GM12878 (cell line): ENCODE data around the gene HNF4A. TPM values are rescaled to one million over a fixed set of nuclear protein-coding genes. Genes with fewer than 3 reads are reported as not detected.

Source experiments
- ATAC-seq: fragments of 200-7000 bp; cut with Tn5 transposase; 3 replicates; pipeline ENCODE4 v1.9.1; 2020; ENCODE audit warnings: mild to moderate bottlenecking, moderate library complexity
- BruUV-seq: library from RNA; stranded (reverse); fragments of 400-500 nt; replicated peaks from 2 replicates; lab custom pipeline; 2021; lab: Mats Ljungman, UMichigan
- CTCF ChIA-PET: fragments of 300-600 bp; sonication (Branson Sonifier 250); formaldehyde crosslinking; extraction: SDS; loops from one replicate; lab custom pipeline; 2021; ENCODE audit warnings: inconsistent platforms; lab: Yijun Ruan, JAX
- POLR2A ChIA-PET: fragments of 350-600 bp; formaldehyde crosslinking; extraction: SDS; loops from one replicate; lab custom pipeline; 2021; ENCODE audit warnings: inconsistent platforms; lab: Charles Lee
- RAD21 ChIA-PET: fragments of 300-600 bp; sonication (Branson Sonifier 250); formaldehyde crosslinking; loops from one replicate; lab custom pipeline; 2023; ENCODE audit warnings: antibody characterized with exemption; ENCODE audit not compliant: unreplicated experiment; lab: Charles Lee
- SMC1A ChIA-PET: fragments of 300-600 bp; sonication (Branson Sonifier 250); formaldehyde crosslinking; loops from one replicate; lab custom pipeline; 2023; ENCODE audit not compliant: unreplicated experiment, uncharacterized antibody; lab: Charles Lee
- DNase-seq: peaks from one replicate; pipeline ENCODE4 v3.0.0-alpha.2; 2011; ENCODE audit warnings: low read depth, low spot score
- FAIRE-seq: peaks from 3 replicates; lab custom pipeline; 2011; peaks lifted over from hg19 to GRCh38; lab: Jason Lieb, UNC
- H2AFZ ChIP-seq: 2 replicates; pipeline ENCODE4 v1.6.0; 2011; ENCODE audit warnings: low read depth, low read length, control low read depth; ENCODE audit not compliant: control insufficient read depth
- H3K27ac ChIP-seq: 2 replicates; pipeline ENCODE4 v1.5.1; 2011; ENCODE audit warnings: control low read depth; ENCODE audit not compliant: control insufficient read depth, insufficient read depth
- H3K27me3 ChIP-seq, 2 experiments: replicated peaks in 1 of 2; 2 replicates each; pipeline versions ENCODE4 v1.6.0 to v1.6.1; 2011; ENCODE audit warnings: low read length in 1 of 2; ENCODE audit not compliant: control insufficient read depth in 2 of 2, insufficient read depth in 2 of 2
- H3K36me3 ChIP-seq, 2 experiments: 2 replicates each; pipeline ENCODE4 v1.5.1; 2011; ENCODE audit warnings: low read length in 1 of 2; ENCODE audit not compliant: control insufficient read depth in 2 of 2, insufficient read depth in 2 of 2
- H3K4me1 ChIP-seq: 2 replicates; pipeline ENCODE4 v1.6.1; 2011; ENCODE audit warnings: mild to moderate bottlenecking, low read length, moderate library complexity, mixed read lengths; ENCODE audit not compliant: control insufficient read depth, insufficient read depth
- H3K4me2 ChIP-seq: 2 replicates; pipeline ENCODE4 v1.6.0; 2011; ENCODE audit warnings: control low read depth; ENCODE audit not compliant: control insufficient read depth, insufficient read depth
- H3K4me3 ChIP-seq: fragments of 200-600 bp; sonication (generic); 2 replicates; pipeline ENCODE4 v1.5.1; 2016
- H3K79me2 ChIP-seq: 2 replicates; pipeline ENCODE4 v1.6.0; 2011; ENCODE audit warnings: low read length; ENCODE audit not compliant: control insufficient read depth, insufficient read depth
- H3K9ac ChIP-seq: 2 replicates; pipeline ENCODE4 v1.8.0; 2011; ENCODE audit warnings: low read length, control low read depth, mixed read lengths; ENCODE audit not compliant: control insufficient read depth, insufficient read depth
- H3K9me3 ChIP-seq: replicated peaks from 3 replicates; pipeline ENCODE4 v1.5.1; 2011; ENCODE audit warnings: mild to moderate bottlenecking, low read length; ENCODE audit not compliant: control insufficient read depth, insufficient read depth
- H4K20me1 ChIP-seq: 2 replicates; pipeline ENCODE4 v1.6.0; 2011; ENCODE audit not compliant: control insufficient read depth, insufficient read depth
- BACH1 ChIP-seq: fragments of 450-650 bp; IDR thresholded peaks from 2 replicates; pipeline ENCODE4 v1.6.1; 2017; ENCODE audit warnings: mild to moderate bottlenecking, borderline replicate concordance
- CBX5 ChIP-seq: sonication (generic); IDR thresholded peaks from 2 replicates; pipeline ENCODE4 v1.6.1; 2016; ENCODE audit warnings: low read depth, moderate library complexity, mild to moderate bottlenecking, inconsistent platforms
- CHD1 ChIP-seq: IDR thresholded peaks from 2 replicates; pipeline ENCODE4 v1.6.1; 2012; ENCODE audit warnings: low read depth, low read length, improper control_type of control experiment
- HDAC6 ChIP-seq: fragments of 200-600 bp; sonication (generic); IDR thresholded peaks from one replicate; pipeline ENCODE4 v1.8.0; 2017; ENCODE audit warnings: antibody characterized with exemption; ENCODE audit not compliant: unreplicated experiment
- IKZF2 ChIP-seq, 2 experiments: fragments of 450-650 bp; IDR thresholded peaks; 2 replicates each; pipeline ENCODE4 v1.6.1; 2017; ENCODE audit warnings: mild to moderate bottlenecking in 2 of 2, moderate library complexity in 2 of 2
- MEF2A ChIP-seq: IDR thresholded peaks from 2 replicates; pipeline ENCODE4 v1.6.1; 2011; ENCODE audit warnings: low read depth, mild to moderate bottlenecking, low read length, moderate library complexity; ENCODE audit not compliant: insufficient read depth
- NFYB ChIP-seq: IDR thresholded peaks from 2 replicates; pipeline ENCODE4 v1.6.1; 2011; ENCODE audit warnings: low read depth, mild to moderate bottlenecking, low read length, improper control_type of control experiment, moderate library complexity; ENCODE audit not compliant: insufficient read depth
- NR2C2 ChIP-seq: IDR thresholded peaks from 2 replicates; pipeline ENCODE4 v1.6.1; 2011; ENCODE audit warnings: borderline replicate concordance, low read depth; ENCODE audit not compliant: control insufficient read depth, insufficient read length
- POU2F2 ChIP-seq: IDR thresholded peaks from 3 replicates; pipeline ENCODE4 v1.6.1; 2011; ENCODE audit warnings: low read depth, mild to moderate bottlenecking, low read length, borderline replicate concordance
- SMC3 ChIP-seq: IDR thresholded peaks from 2 replicates; pipeline ENCODE4 v1.6.1; 2011; ENCODE audit warnings: low read length, improper control_type of control experiment, borderline replicate concordance
- SREBF2 ChIP-seq: IDR thresholded peaks from 2 replicates; pipeline ENCODE4 v1.6.1; 2012; ENCODE audit warnings: mild to moderate bottlenecking, low read length
- ZNF217 ChIP-seq: fragments of 450-650 bp; IDR thresholded peaks from 2 replicates; pipeline ENCODE4 v1.6.1; 2017; ENCODE audit warnings: antibody characterized with exemption, mild to moderate bottlenecking
- WGBS: methylation state at CpG from one replicate; pipeline ENCODE4 v1.1.6; 2016; ENCODE audit warnings: low lambda C conversion rate; ENCODE audit not compliant: insufficient replicate concordance, insufficient coverage; ENCODE audit errors: missing lambda C conversion rate; 5-methylcytosine and 5-hydroxymethylcytosine counted together
- in situ Hi-C: fragments of 300-500 bp; cut with MboI; formaldehyde crosslinking; loops from 9 replicates; pipeline ENCODE4 v1.14.3; 2018; ENCODE audit warnings: mixed read lengths
- intact Hi-C: fragments of 100-400 bp; cut with micrococcal nuclease; formaldehyde crosslinking; loops from one replicate; pipeline ENCODE4 v1.14.2; 2022; ENCODE audit not compliant: unreplicated experiment
- polyA plus RNA-seq, 11 experiments: library from polyadenylated mRNA; depleted of rRNA in 4 of 11; unstranded in 6 of 11; stranded (reverse) in 5 of 11; fragments of >200 nt; fragmentation: Nextera tagmentation in 4 of 11; fragmentation: Illumina TruSeq in 1 of 11; extraction: Ambion mirVana in 4 of 11; extraction: Trizol in 1 of 11; gene quantifications; 1 replicate in 1 of 11; 2 replicates in 10 of 11; pipeline versions ENCODE4 v1.2.1 to v1.2.3, GENCODE V29; 2011 to 2016; ENCODE audit warnings: inconsistent platforms in 2 of 11, missing spikeins in 2 of 11, low read depth in 1 of 11
- total RNA-seq, 4 experiments: library from RNA; depleted of rRNA in 3 of 4; stranded (reverse); fragments of >200 nt in 3 of 4; fragmentation: Illumina TruSeq in 1 of 4; extraction: Trizol in 1 of 4; gene quantifications; 2 replicates each; pipeline versions ENCODE4 v1.2.1 to v1.2.3, GENCODE V29; 2013 to 2021
- TF ChIP-seq, protein P1 (sequence below): fragments of 450-650 bp; IDR thresholded peaks from 2 replicates; pipeline ENCODE4 v1.6.1; 2017; ENCODE audit warnings: borderline replicate concordance
- TF ChIP-seq, protein P2 (sequence below): IDR thresholded peaks from 2 replicates; pipeline ENCODE4 v1.6.1; 2012; ENCODE audit warnings: low read depth, low read length, improper control_type of control experiment

HNF4A gene
- total and polyA plus RNA-seq, 10 of the 15 experiments (the other 5 are each of a cell fraction or from before 2014, with no cell fraction given) = 0.21 TPM; not detected in 9

DNA sequence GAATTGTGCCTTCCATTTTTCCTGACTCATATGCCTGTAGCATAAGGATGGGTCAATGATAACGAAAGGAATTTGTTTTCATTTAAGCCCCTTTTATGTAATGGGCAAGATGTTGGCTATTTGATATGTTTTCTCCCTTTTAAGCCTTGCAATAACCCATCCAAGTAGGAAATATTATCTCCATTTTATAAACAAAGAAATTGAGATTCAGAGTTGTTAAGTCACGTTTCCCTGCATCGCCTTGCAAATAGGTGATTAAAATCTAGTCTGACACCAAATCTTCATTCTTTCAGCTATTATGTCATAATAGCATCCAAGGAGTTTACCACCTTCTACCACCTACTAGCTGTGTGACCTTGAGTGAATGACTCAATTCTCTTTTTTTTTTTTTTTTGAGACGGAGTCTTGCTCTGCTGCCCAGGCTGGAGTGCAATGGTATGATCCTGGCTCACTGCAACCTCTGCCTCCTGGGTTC is 7.0 kb downstream of the HNF4A start (continued):
- TF ChIP-seq CHD1 = no peak

DNA sequence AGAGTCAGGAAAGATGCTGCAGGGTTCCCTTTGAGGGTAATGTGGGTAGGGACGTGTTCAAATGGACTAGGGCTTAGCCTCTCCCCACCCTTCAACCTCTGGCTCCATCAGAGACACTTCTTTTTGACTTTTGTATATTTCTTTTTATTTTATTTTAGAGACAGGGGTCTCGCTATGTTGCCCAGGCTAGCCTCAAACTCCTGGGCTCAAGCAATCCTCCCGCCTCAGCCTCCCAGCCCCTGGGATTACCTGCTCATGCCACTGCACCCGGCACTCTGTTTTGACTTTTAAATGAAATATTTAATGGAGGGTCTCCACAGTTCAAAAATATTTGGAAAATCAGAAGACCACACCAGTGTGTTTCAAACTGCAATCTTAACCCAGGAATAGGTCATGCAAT is 8.6 kb downstream of the HNF4A start:
- POLR2A ChIA-PET = no interaction called here
- SMC1A ChIA-PET = no interaction called here
- no peaks in the 10 kb centered on the region for H4K20me1 ChIP-seq
- H3K4me1 ChIP-seq = no peaks in the 10 kb centered on the region
- H2AFZ ChIP-seq = no peak overlapping the region
- FAIRE-seq (no peak), DNase-seq (no peak), ATAC-seq (no peak)
- RAD21 ChIA-PET = no interaction called here
- H3K4me3 ChIP-seq = no peak overlapping the region
- no peak overlapping the region for H3K27ac ChIP-seq
- WGBS = 25% methylated on average over 4 of the region's 4 CpGs
- intact Hi-C loops (no loop called here), in situ Hi-C loops (no loop called here)
- no peaks in the 10 kb centered on the region for H3K79me2 ChIP-seq
- TF ChIP-seq SREBF2 (no peak), NR2C2 (no peak), NFYB (no peak), CBX5 (no peak), CHD1 (no peak)
- H3K4me2 ChIP-seq = no peak overlapping the region
- no TSS peak for BruUV-seq
- no peaks in the 10 kb centered on the region for H3K36me3 ChIP-seq
- no peaks in the 10 kb centered on the region; a peak in 1 of 4 replicates for H3K27me3 ChIP-seq
- CTCF ChIA-PET = no interaction called here
- no peak overlapping the region for H3K9ac ChIP-seq
- no peaks in the 10 kb centered on the region for H3K9me3 ChIP-seq

DNA sequence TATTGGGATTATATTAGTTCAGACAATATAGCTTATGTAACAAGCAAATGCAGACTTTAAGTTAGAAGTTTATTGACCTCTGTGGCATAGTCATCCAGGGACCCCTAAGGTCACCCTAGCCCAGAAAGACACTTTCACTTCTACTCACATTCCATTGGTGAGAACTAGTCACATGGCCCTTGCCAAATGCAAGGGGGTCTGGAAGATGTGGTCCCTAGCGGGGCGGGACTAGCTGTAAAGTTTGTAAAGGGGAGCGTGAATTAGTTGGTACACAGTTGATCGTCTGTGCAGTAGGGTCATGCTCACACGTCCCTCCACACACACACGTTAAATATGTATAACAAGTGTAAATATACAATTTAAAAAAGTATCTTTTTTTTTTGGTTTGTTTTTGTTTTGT is 9.3 kb downstream of the HNF4A start:
- ChIA-PET CTCF (no interaction called here), RAD21 (no interaction called here)
- intact Hi-C loops = no loop called here
- TF ChIP-seq, protein P1, sequence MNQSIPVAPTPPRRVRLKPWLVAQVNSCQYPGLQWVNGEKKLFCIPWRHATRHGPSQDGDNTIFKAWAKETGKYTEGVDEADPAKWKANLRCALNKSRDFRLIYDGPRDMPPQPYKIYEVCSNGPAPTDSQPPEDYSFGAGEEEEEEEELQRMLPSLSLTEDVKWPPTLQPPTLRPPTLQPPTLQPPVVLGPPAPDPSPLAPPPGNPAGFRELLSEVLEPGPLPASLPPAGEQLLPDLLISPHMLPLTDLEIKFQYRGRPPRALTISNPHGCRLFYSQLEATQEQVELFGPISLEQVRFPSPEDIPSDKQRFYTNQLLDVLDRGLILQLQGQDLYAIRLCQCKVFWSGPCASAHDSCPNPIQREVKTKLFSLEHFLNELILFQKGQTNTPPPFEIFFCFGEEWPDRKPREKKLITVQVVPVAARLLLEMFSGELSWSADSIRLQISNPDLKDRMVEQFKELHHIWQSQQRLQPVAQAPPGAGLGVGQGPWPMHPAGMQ = no peak
- TF ChIP-seq POU2F2 (no peak), MEF2A (no peak), NFYB (no peak), ZNF217 (no peak), BACH1 (no peak), IKZF2 (IDR thresholded peaks at IDR 0.05) (no peak), HDAC6 (no peak), SMC3 (no peak)
- TF ChIP-seq, protein P2, sequence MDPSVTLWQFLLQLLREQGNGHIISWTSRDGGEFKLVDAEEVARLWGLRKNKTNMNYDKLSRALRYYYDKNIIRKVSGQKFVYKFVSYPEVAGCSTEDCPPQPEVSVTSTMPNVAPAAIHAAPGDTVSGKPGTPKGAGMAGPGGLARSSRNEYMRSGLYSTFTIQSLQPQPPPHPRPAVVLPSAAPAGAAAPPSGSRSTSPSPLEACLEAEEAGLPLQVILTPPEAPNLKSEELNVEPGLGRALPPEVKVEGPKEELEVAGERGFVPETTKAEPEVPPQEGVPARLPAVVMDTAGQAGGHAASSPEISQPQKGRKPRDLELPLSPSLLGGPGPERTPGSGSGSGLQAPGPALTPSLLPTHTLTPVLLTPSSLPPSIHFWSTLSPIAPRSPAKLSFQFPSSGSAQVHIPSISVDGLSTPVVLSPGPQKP = no peak

More for the DNA sequence above, 9.3 kb downstream of the HNF4A start:
- WGBS = 47% methylated on average over 6 of the region's 6 CpGs
- Histone ChIP-seq H3K27me3 (no peaks in the 10 kb centered on the region; a peak in 1 of 4 replicates), H3K9ac (no peak overlapping the region), H3K4me1 (no peaks in the 10 kb centered on the region), H3K79me2 (no peaks in the 10 kb centered on the region), H4K20me1 (no peaks in the 10 kb centered on the region), H3K27ac (no peak overlapping the region), H3K4me2 (no peak overlapping the region), H3K4me3 (no peak overlapping the region), H2AFZ (no peak overlapping the region), H3K9me3 (no peaks in the 10 kb centered on the region), H3K36me3 (no peaks in the 10 kb centered on the region)
- SMC1A ChIA-PET = no interaction called here
- DNase-seq (no peak), FAIRE-seq (no peak), ATAC-seq (no peak)
- no TSS peak for BruUV-seq
- POLR2A ChIA-PET = no interaction called here
- in situ Hi-C loops = no loop called here
